GM19351 (cell line): ENCODE measurements around the gene GAR1.
"Not testable (repeated sequence)": the region's sequence is repeated elsewhere in the genome, so short reads cannot be mapped to it uniquely, and the experiment has no call there.

Experiments used
- ATAC-seq: cut with Tn5 transposase; IDR thresholded peaks from one replicate; pipeline ENCODE4 v1.9.1; 2021; ENCODE audit warnings: mild to moderate bottlenecking, moderate library complexity; ENCODE audit not compliant: unreplicated experiment

GAR1 gene

DNA sequence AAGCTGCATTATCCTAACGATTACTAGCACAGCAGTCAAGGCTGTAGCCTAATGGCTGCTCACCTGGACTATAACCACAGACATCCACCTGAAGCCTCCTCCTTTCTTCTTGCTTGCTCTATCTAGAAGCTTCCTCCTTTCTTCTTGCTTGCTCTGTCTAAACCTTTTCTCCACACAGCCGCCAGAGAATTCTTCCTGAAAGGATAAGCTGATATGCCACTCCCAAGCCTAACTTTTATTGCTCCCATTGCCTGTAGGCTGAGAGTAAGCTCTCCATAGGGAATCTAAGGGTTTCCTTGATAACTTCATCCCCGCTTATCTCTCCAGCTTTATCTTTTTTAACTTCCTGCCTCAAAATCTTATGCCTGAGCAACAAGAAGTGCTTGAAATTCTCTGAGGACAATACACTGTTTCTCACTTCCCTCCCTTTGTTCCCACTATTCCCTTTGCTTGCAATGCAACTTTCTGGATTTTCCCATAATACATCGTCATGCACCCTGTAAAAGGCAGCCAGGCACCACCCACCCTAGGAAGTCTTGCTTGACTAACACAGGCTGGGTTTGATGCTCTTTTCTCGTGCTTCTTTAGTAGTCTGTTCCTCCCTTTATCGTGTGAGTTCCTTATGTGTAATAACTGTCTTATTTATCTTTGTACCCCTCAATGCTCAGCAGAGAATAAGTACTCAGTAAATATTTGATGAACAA lies 31.0 kb downstream of the GAR1 start:
- ATAC-seq = no peak

DNA sequence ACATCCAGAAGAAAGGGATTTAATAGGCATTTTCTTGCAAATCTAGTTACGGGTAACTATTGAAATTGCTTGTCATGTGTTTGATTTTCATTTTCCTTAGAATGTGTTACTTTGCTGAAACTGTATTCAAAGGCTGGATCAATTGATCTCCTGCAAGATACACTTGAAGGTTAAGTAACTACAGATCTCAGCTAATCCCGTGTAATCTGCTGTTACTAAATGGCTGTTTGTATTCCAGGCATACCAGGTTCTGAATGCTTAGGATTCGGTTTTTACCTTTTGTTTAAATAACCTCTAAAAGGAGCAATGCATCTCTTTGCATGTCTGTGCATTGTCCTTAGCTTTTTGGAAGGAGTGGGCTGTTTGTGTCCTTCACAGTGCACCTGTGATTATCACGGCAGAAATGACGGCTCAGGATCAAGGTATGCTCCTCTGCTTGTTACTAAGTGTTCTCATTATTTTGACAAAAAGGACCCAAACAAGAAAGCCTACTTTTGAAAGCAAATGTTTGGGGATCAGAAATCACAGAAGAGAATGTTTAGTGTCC lies 32.4 kb downstream of the GAR1 start, which contains the start of gene LRIT3:
Gene LRIT3 (plus strand): TSS at position 212 of the 547 bp plus-strand sequence. CDS start 95 bp downstream, at position 307.
- no peak for ATAC-seq

- ATAC-seq = no peak
These were observed 32.9 kb downstream of the GAR1 start for GRCh38 chr4:109848501-109848900.

DNA sequence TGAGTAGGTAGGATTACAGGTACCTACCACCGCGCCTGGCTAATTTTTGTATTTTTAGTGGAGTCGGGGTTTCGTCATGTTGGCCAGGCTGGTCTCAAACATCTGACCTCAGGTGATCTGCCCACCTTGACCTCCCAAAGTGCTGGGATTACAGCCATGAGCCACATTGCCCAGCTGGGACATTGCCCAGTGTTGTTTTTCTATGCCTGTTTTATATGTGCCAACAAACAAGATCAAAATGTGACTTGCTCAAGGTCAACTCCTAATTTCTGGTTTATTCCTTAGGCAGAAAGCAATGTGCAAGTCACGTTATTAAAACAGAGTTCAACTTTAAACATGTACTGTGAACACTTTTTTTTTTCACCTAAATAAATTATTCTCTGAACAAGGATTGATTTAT lies 35.0 kb downstream of the GAR1 start:
- ATAC-seq = no peak

DNA sequence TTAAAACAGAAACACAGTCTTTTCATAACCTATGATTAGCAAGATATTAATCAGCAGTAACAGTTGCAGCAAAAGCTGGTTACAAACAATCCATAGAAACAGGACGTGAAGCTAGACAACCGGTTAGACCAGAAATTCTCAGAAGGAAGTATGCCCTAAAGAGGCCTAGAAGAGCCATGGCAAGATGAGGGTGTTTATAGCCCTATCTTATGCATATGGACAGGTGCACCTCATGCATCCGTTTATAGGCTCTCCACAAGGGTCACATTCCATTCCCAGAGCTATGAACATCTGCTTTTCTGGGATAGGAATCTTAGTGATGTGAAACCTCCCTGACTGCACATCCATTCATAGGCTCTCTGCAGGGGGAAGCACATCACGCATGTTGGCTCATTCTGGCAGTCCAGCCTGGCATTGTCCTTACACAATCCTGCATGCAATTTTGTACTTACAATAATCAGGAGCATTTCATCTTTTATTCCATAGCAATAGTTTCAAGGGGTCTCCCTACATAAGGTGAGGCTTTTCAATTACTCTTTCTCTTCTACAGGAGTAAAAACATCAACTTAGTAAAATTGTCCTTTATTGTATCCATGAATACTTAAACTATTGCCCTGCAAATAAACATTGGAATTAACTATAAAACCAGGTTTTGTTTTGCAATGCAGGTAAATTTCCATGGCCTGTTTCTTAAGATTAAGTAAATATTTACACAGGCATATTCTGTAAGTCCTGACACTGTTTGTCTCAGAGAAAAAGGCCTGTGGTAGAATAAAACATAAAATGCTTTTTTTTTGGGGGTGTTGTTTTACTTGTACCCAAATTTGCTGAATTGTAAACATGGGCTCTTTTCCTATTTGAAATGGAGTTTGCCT lies 44.1 kb downstream of the GAR1 start:
- not testable (repeated sequence) for ATAC-seq

DNA sequence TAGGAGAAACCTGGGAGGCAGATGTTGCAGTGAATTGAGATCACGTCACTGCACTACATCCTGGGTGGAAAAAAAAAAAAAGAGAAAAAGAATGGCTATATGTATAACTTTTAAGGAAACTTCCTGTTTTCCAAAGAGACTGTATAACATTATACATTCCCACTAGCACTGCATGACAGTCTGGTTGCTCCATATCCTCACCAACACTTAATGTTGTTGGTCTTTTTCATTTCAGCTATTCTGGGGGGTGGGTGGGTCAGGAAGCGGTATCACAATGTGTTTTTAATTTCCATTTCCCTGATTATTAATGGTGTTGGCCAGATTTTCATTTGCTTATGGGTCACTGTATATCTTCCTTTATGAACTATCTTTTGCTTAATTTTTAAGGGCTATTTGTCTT lies 45.7 kb downstream of the GAR1 start:
- no peak for ATAC-seq

DNA sequence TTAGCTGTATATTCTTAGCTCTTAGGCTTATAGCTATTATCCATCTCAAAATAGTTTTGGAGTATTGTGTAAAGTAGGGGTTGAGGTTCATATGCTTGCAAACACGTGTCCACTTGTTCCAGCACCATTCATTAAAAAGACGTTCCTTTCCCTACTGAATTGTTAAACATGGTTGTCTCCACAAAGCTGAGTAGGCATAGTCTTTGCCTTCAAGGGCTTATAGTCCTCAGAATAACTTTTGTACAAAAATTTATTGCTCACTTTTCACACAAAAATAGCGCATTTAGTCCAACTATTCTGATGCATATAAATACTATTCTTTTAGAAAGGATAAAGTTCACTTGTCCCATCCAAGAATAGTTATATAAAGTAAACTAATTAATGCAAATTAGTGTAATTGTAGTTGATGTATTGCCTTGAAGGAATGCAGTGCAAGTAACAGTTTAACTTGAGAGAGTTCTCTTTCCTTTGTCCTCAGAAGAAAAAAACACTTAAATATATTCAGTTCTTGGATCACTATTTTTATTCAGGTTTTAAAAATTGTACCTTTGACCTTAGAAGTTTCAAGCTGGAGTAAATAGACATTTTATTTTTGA lies 46.5 kb downstream of the GAR1 start:
- ATAC-seq = no peak

- ATAC-seq = no peak
These were observed 48.6 kb downstream of the GAR1 start for GRCh38 chr4:109864134-109864533.

DNA sequence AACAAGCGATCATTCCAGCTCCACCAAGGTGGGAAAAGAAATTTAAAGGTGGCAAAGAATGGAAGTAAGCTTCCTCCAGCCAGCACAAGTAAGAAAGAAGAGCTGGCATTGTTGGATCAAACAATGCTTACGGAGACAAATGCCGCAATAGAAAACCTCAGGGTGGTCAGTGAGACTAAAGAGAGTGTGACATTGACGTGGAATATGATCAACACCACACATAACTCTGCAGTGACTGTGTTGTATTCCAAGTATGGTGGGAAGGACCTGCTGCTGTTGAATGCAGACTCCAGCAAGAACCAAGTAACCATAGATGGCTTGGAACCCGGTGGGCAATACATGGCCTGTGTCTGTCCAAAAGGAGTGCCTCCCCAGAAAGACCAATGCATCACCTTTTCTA lies 54.5 kb downstream of the GAR1 start:
- ATAC-seq = no peak

- ATAC-seq = no peak
These were observed 56.5 kb downstream of the GAR1 start for GRCh38 chr4:109872065-109872464.

DNA sequence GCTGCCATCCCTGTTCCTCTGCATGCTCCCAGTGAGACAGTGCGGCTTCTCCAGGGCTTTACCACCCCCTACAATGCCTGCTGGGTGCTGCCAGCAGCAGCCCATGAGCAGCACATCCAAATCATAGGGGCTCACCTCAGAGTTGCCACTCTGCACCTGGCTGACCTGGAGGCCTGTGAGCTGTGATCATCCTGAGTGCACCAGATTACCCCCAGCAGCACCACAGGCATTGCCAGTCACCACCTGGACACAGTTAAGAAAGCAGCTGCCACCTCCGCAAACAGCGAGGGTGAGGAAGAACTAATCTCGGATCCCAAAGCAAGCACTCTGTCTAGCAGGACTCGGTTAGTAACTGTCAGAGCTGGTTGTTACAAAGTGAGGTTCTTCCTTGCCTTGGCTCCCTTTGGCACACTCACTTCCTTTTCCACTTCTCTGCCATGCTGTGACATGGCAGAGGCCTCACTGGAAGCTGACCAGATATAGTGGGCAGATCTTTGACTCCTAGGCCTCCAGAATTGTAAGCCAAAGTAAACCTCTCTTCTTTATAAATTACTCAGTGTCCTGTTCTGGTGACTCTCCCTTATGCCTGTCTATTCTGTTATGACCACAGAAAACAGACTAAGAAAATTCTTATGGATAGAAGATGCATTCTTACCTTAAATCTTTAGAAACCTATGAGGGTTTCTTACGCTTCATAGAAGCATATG lies 57.5 kb downstream of the GAR1 start:
- ATAC-seq = no peak

DNA sequence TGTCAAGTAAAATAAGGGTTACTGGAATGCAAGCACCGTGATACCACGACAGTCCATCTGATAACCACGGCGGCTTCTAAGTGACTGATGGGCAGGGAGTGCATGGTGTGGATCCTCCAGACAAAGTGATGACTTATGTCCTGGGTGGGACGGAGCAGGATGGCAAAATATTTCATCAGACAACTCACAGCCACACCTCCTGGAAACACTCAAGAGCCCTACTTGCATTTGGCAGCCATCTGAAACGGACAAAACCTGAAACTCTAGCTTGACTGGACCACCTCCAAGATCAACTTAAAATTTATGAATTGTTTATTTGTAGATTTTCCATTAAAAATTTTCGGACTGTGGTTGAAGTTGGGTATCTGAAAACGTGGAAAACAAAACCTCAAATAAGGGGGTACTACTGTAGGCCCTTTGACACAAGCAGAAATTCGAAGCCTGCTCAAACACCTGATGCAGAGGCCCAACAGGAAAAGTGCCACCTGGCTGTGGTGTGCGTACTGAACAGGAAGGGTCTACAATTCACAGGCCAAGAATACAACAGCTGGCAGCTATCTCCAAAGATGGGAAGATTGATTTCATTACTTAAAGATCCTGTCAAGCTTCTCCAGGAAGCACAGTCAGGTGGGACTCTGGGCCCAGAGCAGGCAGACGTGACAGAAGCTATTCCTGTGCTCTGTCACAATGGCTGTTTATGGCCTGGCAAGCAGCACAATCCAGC lies 58.4 kb downstream of the GAR1 start:
- no peak for ATAC-seq
